C1 segment of cervical spinal cord (tissue), 14 donors: ENCODE measurements around the gene MSH3.
"Not testable (repeated sequence)": the region's sequence is repeated elsewhere in the genome, so short reads cannot be mapped to it uniquely, and the experiment has no call there.

ENCODE experiments used
- DNase-seq, 14 donors: peaks; one replicate each; lab custom pipeline; 2025; lab: John Stamatoyannopoulos, UW

The MSH3 gene

GRCh38 chr5:80852331-80853245, 198.1 kb downstream of the MSH3 start:
- no peak for DNase-seq

DNA sequence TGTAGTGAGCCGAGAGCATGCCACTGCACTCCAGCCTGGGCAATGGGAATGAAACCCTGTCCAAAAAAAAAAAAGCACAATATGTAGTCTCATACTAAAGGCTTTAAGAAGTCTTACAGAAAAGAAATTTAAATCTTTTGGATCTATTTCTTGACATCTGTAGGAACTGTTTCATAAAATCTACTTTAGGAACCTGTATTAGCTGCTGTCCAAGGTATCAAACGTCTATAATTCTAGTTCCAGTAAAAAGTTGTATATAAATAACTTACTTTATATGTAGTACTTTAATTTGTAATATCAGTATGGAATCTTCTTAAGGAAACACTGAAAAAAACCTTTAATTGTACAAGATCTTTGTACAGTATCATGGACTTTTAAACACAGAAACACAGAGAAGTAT, 199.0 kb downstream of the MSH3 start:
- no peak for DNase-seq

- no peak for DNase-seq
Observed at GRCh38 chr5:80854583-80854982, 200.1 kb downstream of the MSH3 start.

DNA sequence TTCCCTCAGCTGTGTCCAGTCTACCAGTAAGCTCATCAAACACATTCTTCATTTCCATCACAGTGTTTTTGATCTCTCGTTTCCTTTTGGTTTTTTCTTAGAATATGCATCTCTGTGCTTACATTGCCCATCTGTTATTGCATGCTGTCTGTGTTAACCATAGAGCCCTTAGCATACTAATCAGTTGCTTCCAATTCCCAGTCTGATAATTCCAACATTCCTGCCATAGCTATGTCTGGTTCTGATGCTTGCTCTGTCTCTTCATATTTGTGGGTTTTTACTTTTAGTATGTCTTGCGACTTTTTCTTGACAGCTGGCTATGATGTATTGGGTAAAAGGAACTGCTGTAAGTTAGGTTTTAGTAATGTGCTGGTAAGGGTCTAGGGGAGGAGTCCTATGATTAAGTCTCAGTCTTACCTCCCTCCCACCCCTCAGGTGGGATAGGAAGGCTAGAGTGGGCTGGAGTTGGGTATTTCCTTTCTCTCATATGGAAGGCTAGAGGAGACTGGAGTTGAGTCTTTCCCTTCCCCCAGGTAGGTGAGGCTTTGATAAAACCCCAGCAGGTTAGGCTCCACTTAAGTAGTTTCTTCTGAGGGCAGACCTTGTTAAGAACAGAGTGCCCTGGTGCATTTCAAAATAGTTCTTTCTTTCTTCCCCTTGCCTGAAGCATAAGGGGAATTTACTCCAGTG, 206.6 kb downstream of the MSH3 start:
- no peak for DNase-seq

GRCh38 chr5:80863708-80864107, 209.3 kb downstream of the MSH3 start:
- DNase-seq, result no peak

- no peak for DNase-seq
Observed at GRCh38 chr5:80864109-80864508, 209.7 kb downstream of the MSH3 start.

DNA sequence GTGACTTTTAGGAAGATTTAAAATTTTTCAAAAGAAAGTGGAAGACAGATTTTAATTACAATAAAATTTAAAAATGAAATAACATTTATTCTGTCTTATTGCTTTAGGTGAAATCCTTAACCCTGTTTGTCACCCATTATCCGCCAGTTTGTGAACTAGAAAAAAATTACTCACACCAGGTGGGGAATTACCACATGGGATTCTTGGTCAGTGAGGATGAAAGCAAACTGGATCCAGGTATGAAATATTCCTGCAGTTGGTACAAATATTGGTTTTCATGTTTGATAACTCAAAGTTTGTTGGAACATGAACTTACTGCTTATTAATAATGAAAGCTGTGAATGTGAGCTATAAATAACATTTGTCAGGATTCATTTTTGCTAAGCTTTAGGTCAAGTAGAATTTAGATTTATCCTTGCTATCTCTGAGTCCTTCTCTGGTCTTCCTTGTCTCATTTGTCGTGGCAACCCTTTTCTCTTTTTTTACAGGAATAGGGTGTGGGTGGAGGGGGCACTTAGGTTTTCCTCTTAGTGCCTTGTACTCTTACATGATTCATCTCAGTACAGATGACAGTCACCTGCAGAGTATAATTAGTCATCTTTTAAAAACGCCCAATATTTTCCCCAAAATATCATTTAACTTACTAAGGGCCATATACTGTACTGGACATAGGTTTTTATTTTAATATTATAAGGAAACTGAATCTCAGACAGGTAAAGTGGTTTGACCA, 210.4 kb downstream of the MSH3 start:
- DNase-seq, result no peak

DNA sequence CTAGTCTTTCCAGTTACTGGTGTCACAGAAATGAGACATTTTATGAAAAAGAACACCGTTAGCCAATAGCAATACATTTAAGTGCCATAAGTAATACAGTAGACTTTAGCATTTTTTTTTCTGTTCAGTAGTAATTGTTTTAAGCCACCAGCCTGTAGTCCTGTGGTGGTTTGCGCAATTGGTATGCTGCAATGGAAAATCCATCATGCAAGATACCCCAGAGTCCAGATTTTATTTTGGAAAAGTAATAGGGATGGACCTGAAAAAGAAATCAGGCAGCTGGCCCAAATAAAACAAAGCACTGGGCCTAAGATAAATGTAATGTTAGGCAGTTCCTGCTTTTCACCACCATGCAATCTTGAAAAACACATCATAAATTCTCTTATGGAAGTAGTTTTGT, 211.1 kb downstream of the MSH3 start:
- DNase-seq, result no peak

GRCh38 chr5:80866371-80866770, 211.9 kb downstream of the MSH3 start:
- DNase-seq, result no peak

DNA sequence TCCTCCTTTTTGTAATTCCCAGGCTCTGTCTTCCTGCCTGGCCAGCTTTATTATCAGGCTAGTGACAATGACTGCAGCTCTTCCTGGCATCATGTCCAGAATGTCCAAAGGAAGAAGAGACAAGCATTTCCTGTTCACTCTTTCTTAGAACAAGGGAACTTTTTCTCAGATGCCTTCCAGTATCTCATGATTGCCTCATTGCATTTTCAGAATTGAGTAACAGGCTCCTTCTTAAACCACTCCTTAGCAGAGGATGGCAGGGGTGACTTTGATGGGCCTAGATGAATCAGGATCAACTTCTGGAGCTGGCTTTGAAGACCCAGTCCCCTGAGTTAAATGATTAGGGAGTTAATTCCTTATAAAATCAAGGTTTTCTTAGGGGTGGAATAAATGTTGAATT, 212.8 kb downstream of the MSH3 start:
- no peak for DNase-seq

- no peak for DNase-seq
Observed at GRCh38 chr5:80870442-80870841, 216.0 kb downstream of the MSH3 start.

DNA sequence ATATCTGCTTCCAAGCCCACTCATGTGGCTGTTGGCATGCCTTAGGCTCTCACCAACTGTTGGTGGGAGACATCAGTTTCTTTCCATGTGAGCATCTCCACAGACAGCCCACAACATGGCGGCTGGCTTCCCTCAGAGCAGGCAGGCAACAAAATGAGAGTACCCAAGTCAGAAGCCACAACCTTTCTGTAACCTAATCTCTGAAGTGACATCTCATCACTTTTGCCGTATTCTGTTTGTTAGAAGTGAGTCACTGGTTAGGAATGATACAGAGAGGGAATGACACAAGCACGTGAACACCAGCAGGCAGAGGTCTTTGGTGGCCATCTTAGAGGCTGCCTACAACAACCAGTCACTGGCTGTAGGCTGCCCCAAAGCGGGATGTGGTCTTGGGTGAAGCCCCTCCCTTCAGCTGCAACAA, 217.1 kb downstream of the MSH3 start:
- DNase-seq, result no peak

GRCh38 chr5:80874162-80874561, 219.7 kb downstream of the MSH3 start:
- DNase-seq, result peak in 1 of 14 donors; percentile 3

DNA sequence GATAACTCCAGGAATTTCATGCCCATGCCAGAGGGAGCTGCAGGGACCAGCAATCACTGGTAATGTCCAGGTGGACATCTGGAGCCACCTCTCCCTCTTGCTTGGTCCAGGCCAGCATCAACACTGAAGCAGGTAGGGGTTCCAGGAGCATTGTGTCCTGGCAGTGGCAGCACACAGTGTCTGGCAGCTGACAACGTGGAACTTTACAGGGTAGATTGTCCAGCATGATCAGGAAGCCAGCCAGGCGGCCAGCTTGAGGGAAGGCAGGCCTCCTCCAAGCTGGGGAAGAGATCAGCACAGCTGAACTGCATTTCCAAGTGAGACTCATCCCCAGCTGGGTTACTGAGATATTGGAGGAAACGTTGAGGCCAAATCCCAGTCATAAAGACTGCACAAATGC, 223.1 kb downstream of the MSH3 start:
- no peak for DNase-seq

DNA sequence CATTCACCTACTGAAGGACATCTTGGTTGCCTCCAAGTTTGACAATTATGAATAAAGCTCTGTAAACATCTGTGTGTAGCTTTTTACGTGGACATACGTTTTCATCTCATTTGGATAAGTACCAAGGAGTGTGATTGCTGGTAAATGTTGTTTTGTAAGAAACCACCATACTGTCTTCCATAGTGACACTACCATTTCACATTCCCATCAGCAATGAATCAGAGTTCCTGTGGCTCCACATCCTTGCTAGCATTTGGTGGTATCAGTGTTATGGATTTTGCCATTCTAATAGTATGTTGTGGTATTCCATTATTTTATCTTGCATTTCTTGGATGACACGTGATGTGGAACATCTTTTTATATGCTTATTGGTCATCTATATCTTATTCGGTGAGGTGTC, 227.3 kb downstream of the MSH3 start:
- no peak for DNase-seq

DNA sequence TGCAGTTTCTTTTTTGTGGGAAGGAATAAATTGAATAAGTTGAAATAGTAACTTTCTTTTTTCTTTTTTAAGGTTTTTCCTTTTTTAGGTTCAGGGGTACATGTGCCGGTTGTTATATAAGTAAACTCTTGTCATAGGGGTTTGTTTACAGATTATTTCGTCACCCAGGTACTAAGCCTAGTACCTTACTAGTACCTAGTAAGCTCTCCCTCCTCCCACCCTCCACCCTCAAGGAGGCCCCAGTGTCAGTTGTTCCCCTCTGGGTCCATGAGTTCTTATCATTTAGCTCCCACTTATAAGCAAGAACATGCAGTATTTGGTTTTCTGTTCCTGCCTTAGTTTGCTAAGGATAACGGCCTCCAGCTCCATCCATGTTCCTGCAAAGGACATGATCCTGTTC, 228.9 kb downstream of the MSH3 start:
- not testable (repeated sequence) for DNase-seq

GRCh38 chr5:80884086-80884813, 229.8 kb downstream of the MSH3 start:
- DNase-seq, result no peak

- DNase-seq, result no peak
Observed at GRCh38 chr5:80884929-80885328, 230.5 kb downstream of the MSH3 start.

DNA sequence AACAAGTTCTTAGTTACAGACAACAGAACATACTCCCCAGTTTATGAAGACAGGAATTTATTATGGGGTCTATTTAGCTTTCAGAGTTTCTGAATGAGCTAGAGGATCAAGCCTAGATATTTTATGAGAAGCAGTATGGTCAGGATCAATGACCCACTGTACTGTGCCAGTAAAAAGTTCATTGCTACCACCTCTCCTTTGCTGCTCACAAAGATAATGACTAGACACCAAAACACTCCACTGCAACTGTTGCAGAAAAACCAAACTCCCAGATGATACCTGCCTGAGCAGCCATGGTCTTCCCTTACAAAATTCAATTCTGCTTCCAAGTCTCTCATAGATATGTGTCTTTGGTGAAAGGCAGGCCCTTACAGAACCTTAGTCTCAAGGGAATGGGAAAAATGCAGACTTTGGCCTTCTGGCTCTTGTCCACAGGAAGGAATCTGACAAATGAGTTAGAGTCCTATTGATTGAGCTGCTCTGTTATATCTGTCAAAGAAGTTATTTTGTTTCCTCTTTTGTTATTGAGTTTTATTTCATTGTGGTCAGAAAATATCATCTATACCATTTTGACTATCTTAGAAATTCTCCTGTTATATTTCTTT, 231.0 kb downstream of the MSH3 start:
- DNase-seq, result no peak

- DNase-seq, result no peak
Observed at GRCh38 chr5:80894083-80894482, 239.6 kb downstream of the MSH3 start.

DNA sequence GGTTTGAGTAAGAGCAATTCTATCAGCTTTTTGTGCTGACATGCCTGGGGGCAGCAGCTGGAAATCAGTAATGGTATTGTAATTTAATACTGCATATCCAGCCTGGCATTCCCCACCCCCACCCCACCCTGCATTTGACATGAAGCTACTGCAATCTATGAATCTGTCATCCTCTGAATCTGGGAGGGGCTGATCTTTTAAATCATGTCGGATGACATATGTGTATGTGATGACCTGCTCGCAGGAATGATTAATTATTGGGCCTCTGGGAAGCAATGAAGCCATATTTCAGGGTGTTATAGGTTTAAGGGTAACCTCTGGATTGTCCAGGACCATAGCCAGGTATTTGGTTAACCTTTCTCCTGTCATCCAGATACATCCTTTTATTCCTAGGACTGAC, 241.1 kb downstream of the MSH3 start:
- DNase-seq, result no peak
